HL-60 (cell line): ENCODE data around the gene HOXD4.

Experiments
- CTCF ChIP-seq: IDR thresholded peaks from one replicate; pipeline ENCODE4 v1.5.1; 2011; ENCODE audit warnings: low read length, control low read depth, inconsistent platforms; ENCODE audit not compliant: insufficient read depth
- GABPA ChIP-seq: IDR thresholded peaks from 2 replicates; pipeline ENCODE4 v1.6.1; 2012; ENCODE audit warnings: low read depth
- POLR2AphosphoS5 ChIP-seq: IDR thresholded peaks from 2 replicates; pipeline ENCODE4 v1.6.1; 2012; ENCODE audit warnings: low read depth
- REST ChIP-seq: IDR thresholded peaks from 2 replicates; pipeline ENCODE4 v1.6.1; 2012; ENCODE audit warnings: low read depth; ENCODE audit not compliant: insufficient replicate concordance
- SPI1 ChIP-seq: IDR thresholded peaks from 2 replicates; pipeline ENCODE4 v1.6.1; 2012; ENCODE audit warnings: low read depth, mild to moderate bottlenecking, borderline replicate concordance

- TF ChIP-seq POLR2AphosphoS5 (no peak), CTCF (no peak), REST (no peak), SPI1 (no peak), GABPA (no peak)
Measured at GRCh38 chr2:176200971-176201370, 49.6 kb downstream of the HOXD4 start.
